ENCODE results near the gene LOXL4.

LOXL4 gene

DNA sequence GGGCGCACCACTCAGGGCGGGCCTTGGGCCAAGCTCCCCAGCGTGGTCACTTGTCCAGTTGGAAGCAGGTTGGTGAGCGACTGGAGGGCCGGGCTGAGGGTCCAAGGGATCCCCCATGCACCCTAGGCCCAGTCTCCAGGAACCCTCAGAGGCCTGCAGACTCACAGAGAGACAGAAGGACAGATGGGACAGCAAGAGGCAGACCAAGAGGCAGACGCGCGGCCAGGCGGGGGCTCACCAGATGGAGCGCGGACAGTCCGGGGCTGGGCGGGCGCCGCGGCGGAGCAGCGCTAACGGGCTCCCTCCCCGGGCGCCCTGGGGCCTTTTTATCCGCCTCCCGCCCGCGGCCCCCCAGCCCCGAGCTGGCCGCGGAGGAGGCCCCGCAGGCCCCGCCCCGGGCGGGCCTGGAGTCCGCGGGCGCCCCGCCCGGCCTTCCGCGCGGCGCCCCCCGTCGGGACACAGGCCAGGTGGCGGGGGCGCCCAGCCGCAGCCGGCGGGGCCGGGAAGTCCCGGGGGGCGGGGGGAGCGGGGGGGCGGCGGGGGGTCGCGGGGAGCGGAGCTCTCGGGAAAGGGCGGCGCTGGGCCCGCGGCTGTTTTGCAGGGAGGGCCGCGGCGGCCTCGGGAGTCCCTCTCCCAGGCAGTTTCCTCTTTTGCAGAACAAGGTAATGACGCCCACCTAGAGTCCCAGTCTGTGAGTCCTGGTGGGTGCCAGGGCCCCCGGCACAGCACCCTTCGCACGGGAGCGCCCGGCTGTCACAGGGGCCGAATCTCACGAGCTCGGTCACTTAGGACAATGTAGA, at the start of gene LOXL4:
Gene LOXL4, minus strand, starts transcription at position 301 of the 800 bp plus-strand sequence. CDS start 5,175 bp downstream, outside the sequence.
- no peak for DNase-seq

DNA sequence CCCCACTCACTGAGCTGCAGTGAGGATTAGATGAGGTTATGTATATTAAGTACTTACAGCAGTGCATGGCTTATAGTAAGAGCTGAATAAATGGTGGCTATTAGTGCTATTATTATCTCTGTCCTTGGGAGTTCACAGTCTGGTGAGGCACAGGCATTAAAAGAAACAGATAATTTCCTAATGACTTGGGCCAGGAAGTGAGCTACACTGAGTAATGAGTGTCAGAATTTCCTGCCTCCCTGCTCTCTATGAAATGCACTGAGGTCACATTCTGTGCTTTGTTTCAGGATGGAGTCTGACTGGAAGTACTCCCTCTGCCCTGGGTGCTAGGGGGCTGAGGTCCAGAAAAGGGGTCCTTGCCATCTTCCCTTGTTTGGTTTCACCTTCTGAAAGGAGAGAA, 48.7 kb upstream of the LOXL4 start:
- DNase-seq = no peak

DNA sequence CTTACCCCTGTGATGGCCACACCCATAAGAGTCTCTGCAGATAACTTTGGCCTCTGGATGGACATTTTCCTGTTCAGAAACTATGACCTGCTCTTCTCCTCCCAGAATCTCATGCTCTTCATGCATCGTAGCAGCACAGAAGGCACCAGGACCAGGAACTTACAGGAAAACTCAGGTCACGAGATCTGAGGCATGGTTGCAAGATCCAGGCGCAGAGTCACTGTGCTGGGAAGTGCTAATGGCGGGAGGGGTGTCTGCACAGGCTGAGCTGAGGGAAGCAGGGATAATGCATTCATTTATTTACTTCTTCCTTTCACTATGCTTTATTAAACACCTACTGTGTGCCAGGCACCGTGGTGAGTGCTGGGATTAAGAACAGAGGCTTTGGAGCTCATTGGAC, 48.2 kb upstream of the LOXL4 start:
- DNase-seq = no peak

DNA sequence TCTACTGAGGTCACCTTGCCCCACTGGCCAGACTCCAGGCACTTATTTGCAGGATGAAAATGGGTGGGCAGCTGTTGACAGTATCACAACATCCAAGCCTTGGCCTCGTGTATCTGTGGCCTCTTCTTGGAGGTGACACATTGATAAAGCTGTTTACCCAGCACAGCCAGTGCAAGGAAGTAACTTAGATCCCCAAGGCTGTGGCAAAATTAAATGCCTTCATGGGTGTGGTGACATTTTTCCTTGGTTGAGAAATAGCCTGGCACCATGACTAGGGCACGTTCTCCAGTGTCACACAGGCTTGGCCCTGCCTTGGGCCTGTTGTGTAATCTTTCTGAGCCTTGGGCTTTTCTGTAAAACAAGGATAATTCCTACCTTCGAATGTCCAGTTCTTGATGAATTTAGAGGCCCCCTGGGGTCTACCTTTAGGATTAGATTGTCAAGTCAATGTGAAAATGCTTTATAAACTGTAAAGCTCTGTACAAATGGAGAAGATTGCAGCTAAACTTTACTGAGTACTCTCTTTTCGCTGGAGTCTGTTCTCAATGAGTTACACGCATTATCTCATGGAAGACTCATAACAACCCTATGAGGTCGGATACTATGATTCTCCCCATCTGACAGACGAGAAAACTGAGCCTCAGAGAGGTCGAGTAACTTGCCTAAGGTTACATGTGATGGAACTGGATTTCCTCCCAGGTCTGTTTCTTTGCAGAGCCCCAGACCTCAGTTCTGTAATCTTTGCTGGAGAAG, 46.7 kb upstream of the LOXL4 start:
- no peak for DNase-seq

DNA sequence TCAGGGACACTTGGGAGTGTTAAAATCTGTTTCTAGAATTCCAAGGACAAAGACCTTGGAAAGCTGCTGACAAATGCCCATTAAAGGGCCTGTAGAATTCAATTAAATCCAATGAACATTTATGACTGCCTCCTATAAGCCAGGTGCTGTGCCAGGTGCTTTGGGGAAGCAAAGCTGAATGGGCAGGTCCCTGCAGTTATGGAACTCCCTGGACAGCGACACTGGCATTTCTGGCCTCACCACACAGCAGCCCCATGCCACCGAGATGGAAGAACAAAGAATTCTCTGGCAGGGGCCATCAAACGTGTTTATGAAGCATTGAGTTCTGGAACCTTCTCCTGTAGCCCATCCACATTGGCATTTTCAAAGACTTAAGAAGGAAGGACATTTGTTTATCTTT, 45.6 kb upstream of the LOXL4 start:
- no peak for DNase-seq

DNA sequence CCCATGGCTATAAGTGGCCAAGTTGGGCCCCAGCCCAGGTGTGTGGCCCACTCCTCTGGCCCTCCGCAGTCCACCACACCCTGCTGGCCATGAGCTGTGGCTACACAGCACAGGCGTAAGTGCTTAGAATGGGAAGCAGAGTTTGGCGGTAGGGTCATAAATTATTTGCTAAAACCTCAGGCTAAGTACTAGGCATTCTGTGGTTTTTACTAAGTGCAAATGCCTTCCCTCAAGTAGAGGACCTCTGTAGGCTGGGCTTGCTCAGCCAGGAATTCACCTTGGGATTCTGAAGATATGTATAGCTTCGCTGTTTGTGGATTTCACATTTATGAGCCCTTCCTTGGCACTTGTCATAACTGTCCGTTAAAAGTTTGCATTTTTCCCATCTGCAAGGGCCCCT, 44.8 kb upstream of the LOXL4 start:
- no peak for DNase-seq

DNA sequence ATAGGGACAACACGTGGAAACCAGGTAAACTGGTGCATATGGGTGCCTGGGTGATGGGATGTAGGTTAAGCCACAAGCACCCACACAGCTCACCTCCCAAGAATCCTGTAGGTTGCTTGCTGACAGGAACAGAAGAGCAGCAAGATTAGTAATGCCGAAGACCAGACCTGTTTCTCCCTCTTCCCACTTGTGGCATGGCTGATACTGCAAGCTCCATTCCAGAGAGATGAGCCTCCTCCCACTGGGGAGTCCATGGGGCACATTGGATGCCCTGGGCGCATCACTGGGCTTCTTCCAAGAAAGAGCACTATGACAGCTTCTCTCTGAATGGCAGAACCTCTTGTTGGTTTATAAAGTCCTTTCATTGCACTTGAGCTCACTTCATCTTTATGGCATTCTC, 44.4 kb upstream of the LOXL4 start:
- DNase-seq = no peak

DNA sequence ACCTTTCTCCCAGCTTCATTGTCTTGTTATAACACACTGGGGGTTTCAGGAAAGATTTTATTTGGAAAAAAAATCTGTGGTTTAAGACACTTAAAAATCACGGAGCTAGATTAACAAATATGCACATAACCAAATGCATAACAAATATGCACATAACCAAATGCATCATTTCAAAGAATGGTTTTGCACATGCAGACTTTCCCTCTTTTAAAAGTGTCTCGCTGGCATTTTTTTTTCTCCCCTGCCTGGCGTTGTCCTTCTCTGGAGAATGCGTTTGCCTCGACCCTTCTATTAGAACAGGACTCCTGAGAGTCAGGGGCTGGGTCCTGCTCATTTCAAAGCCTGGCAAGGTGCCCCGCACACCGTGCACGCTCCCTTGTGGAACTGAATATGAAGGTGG, 42.7 kb upstream of the LOXL4 start:
- DNase-seq = no peak

DNA sequence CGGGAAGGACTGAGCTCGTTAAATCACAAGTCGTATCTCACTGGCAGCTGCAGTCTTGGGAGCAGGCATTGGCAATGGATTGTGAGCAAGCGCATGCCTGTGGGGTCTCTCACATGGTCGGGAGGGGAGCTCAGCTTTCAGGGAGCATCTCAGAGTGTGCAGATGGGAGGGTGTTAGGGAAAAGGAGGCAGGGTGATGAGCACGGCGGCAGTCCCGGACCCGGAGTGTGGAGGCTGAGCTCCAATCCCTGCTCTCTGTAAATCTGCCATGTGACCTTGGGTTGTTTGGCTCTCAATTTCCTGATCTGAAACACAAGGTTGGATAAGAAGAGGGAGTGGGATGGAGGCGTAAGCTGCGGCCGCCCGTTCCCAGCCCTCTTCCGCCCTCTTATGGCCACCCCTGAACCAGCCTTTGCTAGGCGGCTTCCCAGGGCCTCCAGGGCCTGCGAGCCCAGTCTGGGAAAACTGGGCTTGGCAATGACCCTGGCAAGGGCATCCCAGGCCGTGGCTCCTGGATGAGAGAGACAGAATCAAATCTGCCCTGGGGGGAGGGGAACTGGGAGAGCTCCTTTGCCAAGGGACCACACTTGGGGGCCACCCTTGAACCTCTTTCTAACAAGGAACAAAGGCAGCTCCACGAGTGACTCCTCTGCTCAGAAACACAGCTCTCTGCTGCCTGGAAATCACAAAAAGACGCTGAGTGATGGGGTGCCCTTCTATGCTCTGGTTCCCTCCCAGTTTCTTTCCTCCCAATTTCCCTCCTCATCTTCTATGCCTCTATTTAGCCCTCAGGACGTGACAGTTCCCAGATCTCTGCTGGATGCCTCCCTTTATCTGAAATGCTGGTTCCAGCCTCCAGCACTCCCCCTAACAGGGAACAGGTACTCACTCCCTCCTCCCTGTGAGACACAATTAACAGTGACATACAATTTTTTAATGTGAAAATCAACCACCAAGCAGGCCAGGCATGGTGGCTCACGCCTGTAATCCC, 41.7 kb upstream of the LOXL4 start:
- no peak for DNase-seq

DNA sequence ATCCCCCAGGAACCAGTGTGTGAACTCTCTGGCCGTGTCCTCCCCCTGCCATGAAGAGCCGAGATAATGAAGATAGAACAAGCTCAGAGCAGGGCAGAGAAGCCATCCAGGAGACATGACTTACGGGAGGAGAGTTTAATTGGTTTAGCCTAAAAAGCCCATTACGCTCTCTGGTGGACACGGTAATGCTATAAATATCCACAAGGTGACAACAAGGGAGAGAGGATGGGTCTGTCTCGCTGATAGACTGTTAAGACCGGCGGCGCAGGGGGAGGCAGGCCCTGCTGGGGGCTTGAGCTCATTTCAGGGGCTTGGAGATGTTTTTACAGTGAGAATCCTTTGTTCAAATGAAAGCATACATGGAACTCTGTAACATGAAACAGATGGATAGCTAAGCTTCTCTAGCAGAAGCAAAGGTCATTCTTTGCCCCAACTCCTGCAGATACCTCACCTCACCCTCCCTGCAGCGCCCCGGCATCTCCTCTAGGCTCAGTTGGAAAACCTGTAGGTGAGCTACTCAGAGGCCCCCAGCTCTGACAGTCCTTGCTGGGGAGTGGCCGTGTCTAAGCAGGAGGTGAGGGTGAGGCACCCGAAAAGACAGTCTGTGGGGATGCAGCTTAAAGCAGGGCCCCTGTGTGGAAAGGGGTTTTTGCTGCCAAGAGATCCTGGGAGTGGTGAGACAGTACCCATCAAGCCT, 40.8 kb upstream of the LOXL4 start:
- no peak for DNase-seq

DNA sequence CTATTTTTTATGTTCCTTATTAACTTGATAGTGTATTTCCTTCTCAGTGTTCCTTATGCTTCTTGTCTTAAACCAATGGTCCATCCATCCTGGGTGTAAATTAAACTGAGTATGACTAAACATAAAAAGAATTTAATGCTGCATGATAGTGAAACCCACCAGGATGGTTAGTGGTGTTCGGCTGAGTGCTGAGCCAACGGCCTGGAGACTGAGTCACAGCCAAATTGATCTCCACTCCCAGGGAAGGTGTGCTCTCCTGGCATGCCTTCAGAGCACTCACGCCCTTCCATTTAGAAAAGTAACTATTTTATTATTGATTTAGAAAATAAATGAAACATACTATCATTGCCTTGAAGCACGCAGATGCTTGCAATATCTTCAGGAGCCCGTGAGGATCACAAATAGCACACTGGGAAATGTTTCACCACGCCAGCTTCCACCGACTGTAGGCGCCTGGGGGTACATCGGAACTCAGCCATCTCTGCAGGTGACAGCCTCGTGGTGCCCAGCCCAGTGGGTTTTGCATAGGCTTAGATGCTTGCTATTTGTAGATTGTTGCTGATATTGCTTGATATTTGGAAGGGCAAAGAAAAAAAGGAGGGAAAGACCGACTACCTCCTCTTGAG, 40.0 kb upstream of the LOXL4 start:
- DNase-seq = no peak

DNA sequence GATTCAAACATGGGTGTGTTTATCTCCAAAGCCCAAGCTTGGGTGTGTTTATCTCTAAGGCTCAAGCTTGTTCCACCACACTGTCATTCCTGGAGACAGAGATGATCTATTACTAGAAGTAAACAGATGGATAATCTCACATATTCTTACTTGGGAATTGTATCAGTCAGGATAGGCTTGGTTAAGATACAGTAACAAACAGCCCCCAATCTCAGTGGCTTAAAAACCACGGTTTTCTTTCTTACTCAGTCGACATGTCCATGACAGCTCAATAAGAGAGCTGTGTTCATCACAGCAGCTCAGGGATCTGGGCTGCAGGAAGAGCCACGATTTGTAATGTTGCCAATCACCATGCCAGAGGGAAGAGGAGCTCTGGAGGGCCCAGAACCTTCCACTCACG, 38.5 kb upstream of the LOXL4 start:
- no peak for DNase-seq

DNA sequence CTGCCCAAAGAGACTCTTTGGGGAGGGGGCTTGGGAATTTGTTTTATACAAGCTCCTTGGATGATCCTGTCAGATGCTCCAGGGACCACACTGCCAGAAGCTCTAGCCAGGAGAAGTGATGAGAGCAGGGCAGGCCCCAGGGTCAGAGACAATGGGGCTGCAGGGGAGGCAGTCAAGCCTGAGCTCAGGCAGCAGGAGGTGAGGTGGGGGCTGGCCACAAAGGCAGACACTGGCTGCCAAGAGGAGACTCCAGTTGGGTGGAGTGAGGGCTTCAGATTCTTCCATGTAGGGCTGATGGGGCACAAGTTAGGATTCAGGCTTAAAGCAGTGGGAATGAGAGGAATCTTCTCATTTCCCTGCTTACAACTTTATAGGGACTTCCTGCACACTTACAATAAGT, 35.6 kb upstream of the LOXL4 start:
- no peak for DNase-seq

DNA sequence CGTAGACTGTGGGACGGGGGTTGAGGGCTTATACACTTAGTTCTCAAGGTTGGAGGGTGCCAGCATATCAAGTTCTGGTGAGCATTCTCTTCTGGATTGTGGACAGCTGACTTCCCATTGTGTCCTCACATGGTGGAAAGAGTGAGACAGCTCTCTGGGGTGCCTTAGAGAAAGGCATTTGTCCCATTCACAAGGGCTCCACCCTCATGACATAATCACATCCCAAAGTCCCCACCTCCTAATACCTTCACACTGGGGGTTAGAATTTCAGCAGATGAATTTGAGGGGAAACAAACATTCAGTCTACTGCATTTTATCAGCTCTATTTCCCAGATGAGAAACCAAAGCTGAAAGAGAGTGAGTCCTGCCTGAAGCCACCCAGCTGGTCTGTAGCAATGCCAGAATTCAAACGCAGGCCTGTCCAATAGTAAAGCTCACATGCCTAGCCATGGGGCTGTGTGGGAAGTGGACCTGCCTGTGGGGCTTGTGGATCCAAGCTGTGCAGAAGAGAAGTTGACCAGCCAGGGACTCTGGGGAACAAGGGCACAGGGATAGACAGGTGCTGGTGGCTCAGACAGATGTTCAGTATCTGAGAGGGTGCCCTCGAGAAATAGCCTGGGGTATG, 34.9 kb upstream of the LOXL4 start:
- DNase-seq = no peak

DNA sequence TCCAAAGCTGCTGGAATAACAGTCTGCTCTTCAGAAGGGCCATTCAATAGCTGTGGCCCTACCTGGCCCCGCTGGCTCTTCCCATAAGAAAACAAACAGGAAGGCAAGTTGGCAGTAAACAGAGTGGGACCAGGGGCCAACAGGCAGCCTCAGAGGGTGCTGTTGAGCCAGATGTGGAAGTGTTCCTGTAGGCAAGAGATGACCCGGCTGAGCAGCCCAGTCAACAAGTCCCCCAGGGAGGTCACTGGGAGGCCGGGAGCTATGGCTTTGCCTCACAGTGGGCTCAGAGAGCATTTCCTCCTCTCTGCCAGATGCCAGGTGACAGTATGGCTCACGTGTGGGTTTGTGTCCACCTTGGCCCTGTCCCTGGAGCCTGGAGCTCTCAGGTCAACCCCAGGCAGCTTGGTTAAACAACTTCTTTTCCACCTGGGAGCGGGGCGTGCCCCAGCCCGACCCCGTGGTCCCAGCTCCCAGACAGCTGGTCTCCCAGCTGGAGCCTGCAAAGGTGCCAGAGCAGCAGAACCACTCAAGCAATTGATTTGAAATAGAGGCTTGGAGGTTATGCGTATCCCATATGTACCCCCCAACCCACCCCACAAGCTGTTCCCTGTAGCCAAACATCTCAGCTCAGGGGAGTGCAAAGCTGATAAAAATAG, 33.8 kb upstream of the LOXL4 start:
- no peak for DNase-seq

DNA sequence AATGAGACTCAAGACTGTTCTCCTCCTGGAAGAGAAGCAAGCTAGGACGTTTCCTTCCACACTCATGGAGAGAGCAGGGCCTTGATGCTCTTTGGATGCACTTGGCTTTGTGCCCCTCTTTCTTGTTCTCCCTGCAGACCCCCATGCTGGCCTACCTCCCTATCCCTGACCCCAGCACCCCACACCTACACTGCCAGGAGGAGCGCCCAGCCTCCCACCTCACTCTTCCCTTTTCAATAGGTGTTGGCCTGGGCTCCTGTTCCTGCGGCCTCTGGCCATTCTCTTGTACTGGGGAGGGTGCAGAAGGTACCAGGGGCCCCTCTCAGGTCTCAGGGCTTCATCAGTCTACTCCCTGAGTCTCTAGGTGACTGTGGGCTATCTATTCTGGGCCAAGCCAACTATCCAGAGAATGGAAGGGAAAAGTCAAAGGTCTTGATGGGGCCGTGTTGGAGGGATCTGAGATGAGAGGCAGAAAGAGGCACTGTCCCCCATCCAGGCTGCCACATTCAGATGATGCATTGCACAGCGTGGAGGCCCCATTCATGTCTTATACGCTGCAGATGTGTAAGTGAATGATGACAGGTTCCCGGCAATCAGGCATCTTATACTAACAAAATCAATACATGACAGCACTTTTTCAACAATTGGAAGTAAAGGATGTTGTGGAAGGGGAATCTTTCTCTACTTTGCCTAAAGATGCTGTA, 32.7 kb upstream of the LOXL4 start:
- DNase-seq = no peak

DNA sequence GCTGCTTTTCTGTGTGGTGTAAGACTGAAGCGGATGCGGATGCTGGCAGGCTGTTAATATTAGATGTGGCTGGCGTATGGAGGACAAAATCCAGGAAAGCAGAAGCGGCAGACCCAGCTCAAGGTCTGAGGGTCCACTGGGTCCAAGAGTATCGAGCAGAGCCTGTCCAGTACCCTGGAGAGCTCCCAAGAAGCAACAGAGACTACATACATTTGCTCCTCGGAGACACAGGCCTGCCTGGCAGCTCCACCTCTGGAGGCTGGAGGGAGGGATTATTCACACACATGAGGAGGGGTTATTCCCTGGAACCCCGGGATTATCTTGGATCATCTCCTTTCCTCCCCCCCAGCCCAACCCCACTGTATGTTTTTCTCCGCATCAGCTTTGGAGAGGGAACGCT, 31.3 kb upstream of the LOXL4 start:
- no peak for DNase-seq

DNA sequence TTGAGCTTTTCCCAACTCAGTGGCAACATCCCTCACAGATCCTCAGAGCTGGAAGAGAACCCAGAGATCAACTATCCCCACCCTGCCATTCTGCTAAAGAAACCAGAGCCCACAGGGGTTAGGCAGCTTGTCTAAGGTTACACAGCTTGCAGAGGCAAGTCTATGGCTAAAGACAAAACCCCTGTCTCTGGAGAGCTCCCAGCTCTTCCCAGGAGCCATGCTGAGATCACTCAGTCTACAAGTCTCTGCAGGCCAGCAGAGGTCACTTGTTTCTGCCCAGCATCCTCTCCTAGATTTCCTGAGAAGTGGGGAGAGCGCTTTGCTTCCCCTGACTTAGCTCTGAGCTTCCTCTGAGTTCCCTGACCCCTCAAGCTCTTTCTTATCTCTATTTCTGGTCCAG, 28.5 kb upstream of the LOXL4 start:
- DNase-seq = no peak

DNA sequence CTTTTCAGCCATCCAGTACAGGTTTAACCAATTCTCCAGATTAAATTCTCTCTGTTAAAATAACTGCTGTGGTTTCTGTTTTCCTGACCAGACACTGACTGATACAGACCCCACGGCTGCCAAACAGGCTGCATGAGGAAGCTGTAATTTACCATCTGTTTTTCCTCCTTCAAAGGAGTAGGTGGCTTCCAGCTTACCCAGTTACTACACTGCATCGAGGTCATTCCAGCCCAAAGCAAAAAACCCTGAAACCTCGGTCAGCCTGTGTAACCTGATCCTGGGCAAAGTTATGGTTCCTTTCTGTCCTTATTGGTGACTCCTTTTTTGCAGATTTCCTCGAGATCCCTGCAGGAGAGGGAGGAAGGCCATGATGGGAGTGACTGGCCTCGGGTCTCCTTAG, 27.9 kb upstream of the LOXL4 start:
- no peak for DNase-seq

DNA sequence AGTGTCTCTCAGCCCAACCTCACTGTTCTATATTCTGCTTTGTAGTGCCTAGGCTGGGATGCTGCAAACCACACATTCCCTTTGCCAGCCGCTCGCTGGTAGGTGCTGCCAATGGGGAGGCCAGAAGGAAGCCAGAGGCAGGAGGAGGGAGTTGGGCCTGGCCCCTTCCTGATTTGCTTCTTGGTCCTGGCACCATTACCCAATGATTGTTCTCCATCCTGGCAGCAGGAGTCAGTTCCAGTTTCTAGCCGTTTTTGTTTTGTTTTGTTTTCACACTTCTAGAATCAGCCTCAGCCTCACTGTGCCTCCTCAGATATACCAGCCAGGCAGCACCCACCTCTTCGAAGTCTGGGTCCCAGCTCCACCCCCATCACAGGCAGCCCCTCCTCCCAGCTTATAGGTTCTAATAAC, 27.4 kb upstream of the LOXL4 start:
- DNase-seq = no peak

DNA sequence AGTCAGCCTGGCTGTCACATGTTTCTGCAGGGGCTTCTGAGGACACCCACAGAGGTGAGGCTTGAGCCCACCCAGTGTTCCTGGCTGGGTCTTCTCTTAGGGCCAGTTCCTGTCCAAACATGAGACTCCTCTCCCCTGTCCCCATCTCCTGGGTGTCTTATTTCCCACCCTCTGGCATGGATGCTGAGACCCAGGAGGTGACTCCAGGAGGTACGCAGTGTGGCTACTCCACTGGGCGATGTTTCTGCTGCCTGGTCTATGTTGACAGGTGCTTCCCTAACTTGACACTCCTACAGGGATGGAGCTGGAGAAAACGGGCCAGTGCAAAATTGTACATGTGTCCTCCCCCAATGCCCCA, 26.3 kb upstream of the LOXL4 start:
- DNase-seq = no peak

All from DMS79 treated with DMSO at 0.1 percent for 48 hours (cell line).